Mesendoderm (in vitro differentiated cells): ENCODE data around the gene DIPK1A.
"Not testable (repeated sequence)": the region's sequence is repeated elsewhere in the genome, so short reads cannot be mapped to it uniquely, and the experiment has no call there.

Experiments used
- DNase-seq: peaks from one replicate; pipeline ENCODE4 v3.0.0; 2013
- H2AK5ac ChIP-seq: 2 replicates; pipeline ENCODE4 v1.6.1; 2013; ENCODE audit warnings: low read length, inconsistent platforms
- H2BK120ac ChIP-seq: 2 replicates; pipeline ENCODE4 v1.6.1; 2013; ENCODE audit warnings: low read depth, mild to moderate bottlenecking, low read length, moderate library complexity, mixed read lengths
- H2BK15ac ChIP-seq: replicated peaks from 2 replicates; pipeline ENCODE4 v1.6.1; 2013; ENCODE audit warnings: low read depth, mild to moderate bottlenecking, moderate library complexity
- H2BK5ac ChIP-seq: 2 replicates; pipeline ENCODE4 v1.6.1; 2013; ENCODE audit warnings: low read length, inconsistent platforms
- H3K18ac ChIP-seq: 2 replicates; pipeline ENCODE4 v1.6.1; 2013; ENCODE audit warnings: mild to moderate bottlenecking, low read length, mixed read lengths
- H3K23ac ChIP-seq: one replicate; pipeline ENCODE4 v1.6.1; 2013; ENCODE audit warnings: low read length
- H3K27ac ChIP-seq: 2 replicates; pipeline ENCODE4 v1.5.1; 2013; ENCODE audit warnings: low read depth, mild to moderate bottlenecking, inconsistent platforms, low read length, moderate library complexity
- H3K27me3 ChIP-seq: 2 replicates; pipeline ENCODE4 v1.6.1; 2013; ENCODE audit warnings: low read length, control low read depth, mild to moderate bottlenecking, inconsistent platforms; ENCODE audit not compliant: insufficient read depth, poor library complexity
- H3K36me3 ChIP-seq: 2 replicates; pipeline ENCODE4 v1.6.1; 2013; ENCODE audit warnings: low read length, inconsistent platforms; ENCODE audit not compliant: control insufficient read depth, insufficient read depth
- H3K4ac ChIP-seq: one replicate; pipeline ENCODE4 v1.6.1; 2013; ENCODE audit warnings: low read depth, mild to moderate bottlenecking, low read length, moderate library complexity
- H3K4me1 ChIP-seq: 2 replicates; pipeline ENCODE4 v1.6.1; 2013; ENCODE audit warnings: low read depth, low read length, inconsistent platforms; ENCODE audit not compliant: control insufficient read depth
- H3K4me2 ChIP-seq: 2 replicates; pipeline ENCODE4 v1.6.1; 2013; ENCODE audit warnings: low read length
- H3K4me3 ChIP-seq: 2 replicates; pipeline ENCODE4 v1.5.1; 2013; ENCODE audit warnings: mild to moderate bottlenecking, low read length
- H3K56ac ChIP-seq: one replicate; pipeline ENCODE4 v1.6.1; 2013; ENCODE audit warnings: low read length
- H3K79me1 ChIP-seq: 2 replicates; pipeline ENCODE4 v1.6.1; 2013; ENCODE audit warnings: low read length, inconsistent platforms
- H3K79me2 ChIP-seq: 2 replicates; pipeline ENCODE4 v1.6.1; 2013; ENCODE audit warnings: mild to moderate bottlenecking, low read length; ENCODE audit not compliant: control insufficient read depth, insufficient read depth
- H3K9ac ChIP-seq: 2 replicates; pipeline ENCODE4 v1.6.1; 2013; ENCODE audit warnings: low read length, inconsistent platforms
- H4K5ac ChIP-seq: one replicate; pipeline ENCODE4 v1.6.1; 2013; ENCODE audit warnings: low read length
- H4K8ac ChIP-seq: one replicate; pipeline ENCODE4 v1.6.1; 2013; ENCODE audit warnings: low read depth, mild to moderate bottlenecking, control low read depth, low read length, moderate library complexity
- WGBS: extraction: QIAGEN DNeasy Blood & Tissue Kit; methylation state at CpG from one replicate; pipeline ENCODE4 v1.1.7; 2013; ENCODE audit warnings: low lambda C conversion rate, missing lambda C conversion rate; ENCODE audit not compliant: insufficient coverage; ENCODE audit errors: extremely low coverage; 5-methylcytosine and 5-hydroxymethylcytosine counted together

The DIPK1A gene

DNA sequence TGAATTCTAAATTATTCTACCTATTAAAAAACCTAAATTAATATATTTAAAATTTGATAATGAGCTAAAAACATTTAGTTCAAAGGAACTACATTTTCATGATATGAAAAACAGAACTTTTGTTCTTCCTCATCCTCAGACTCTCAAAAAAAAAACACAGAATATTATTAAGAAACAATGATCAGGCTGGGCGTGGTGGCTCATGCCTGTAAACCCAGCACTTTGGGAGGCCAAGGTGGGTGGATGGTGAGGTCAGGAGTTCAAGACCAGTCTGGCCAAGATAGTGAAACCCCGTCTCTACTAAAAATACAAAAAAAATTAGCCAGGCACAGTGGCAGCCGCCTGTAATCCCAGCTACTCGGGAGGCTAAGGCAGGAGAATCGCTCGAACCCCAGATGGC is 10.7 kb upstream of the DIPK1A start:
- H3K36me3 ChIP-seq, H3K79me2 ChIP-seq, H3K18ac ChIP-seq, DNase-seq, H4K8ac ChIP-seq, H3K79me1 ChIP-seq, H4K5ac ChIP-seq, H3K56ac ChIP-seq, H2BK5ac ChIP-seq, H3K4me1 ChIP-seq, H2AK5ac ChIP-seq, H3K4me2 ChIP-seq, H3K23ac ChIP-seq, H3K27me3 ChIP-seq, H3K9ac ChIP-seq, H3K4me3 ChIP-seq, H2BK15ac ChIP-seq, H2BK120ac ChIP-seq, H3K27ac ChIP-seq: not testable (repeated sequence)
- no CpG with 5 or more reads among the region's 6 CpGs for WGBS
- peak overlapping the region; percentile 86 for H3K4ac ChIP-seq

- Histone ChIP-seq H3K4me1 (peaks cover 8% of the 10 kb centered on the region), H3K27ac (no peak overlapping the region), H2BK15ac (no peak overlapping the region), H3K79me2 (no peaks in the 10 kb centered on the region), H3K56ac (no peak overlapping the region), H4K5ac (no peak overlapping the region), H4K8ac (no peak overlapping the region), H2AK5ac (no peak overlapping the region), H2BK120ac (no peak overlapping the region), H3K9ac (no peak overlapping the region), H3K36me3 (no peaks in the 10 kb centered on the region), H3K23ac (no peak overlapping the region), H3K4ac (no peak overlapping the region), H2BK5ac (no peak overlapping the region), H3K4me2 (no peak overlapping the region), H3K79me1 (no peaks in the 10 kb centered on the region), H3K18ac (no peak overlapping the region), H3K27me3 (no peaks in the 10 kb centered on the region), H3K4me3 (no peak overlapping the region)
- no CpG with 5 or more reads among the region's 7 CpGs for WGBS
- DNase-seq: no peak
Measured at GRCh38 chr1:92970990-92971689, 9.9 kb upstream of the DIPK1A start.

GRCh38 chr1:92969517-92969916 is 8.3 kb upstream of the DIPK1A start:
- H4K8ac ChIP-seq: no peak overlapping the region
- H3K18ac ChIP-seq: no peak overlapping the region
- H3K4me1 ChIP-seq: peaks cover 8% of the 10 kb centered on the region
- DNase-seq: no peak
- no peak overlapping the region for H3K9ac ChIP-seq
- no peak overlapping the region for H3K4ac ChIP-seq
- no peak overlapping the region for H4K5ac ChIP-seq
- H3K4me2 ChIP-seq: no peak overlapping the region
- H2AK5ac ChIP-seq: no peak overlapping the region
- H3K23ac ChIP-seq: no peak overlapping the region
- no peaks in the 10 kb centered on the region for H3K79me1 ChIP-seq
- no peaks in the 10 kb centered on the region for H3K79me2 ChIP-seq
- H3K27ac ChIP-seq: no peak overlapping the region
- H3K56ac ChIP-seq: no peak overlapping the region
- no peak overlapping the region for H3K4me3 ChIP-seq
- no peak overlapping the region for H2BK5ac ChIP-seq
- H2BK15ac ChIP-seq: no peak overlapping the region
- H2BK120ac ChIP-seq: no peak overlapping the region
- no CpG with 5 or more reads among the region's 3 CpGs for WGBS
- H3K36me3 ChIP-seq: no peaks in the 10 kb centered on the region
- H3K27me3 ChIP-seq: no peaks in the 10 kb centered on the region

DNA sequence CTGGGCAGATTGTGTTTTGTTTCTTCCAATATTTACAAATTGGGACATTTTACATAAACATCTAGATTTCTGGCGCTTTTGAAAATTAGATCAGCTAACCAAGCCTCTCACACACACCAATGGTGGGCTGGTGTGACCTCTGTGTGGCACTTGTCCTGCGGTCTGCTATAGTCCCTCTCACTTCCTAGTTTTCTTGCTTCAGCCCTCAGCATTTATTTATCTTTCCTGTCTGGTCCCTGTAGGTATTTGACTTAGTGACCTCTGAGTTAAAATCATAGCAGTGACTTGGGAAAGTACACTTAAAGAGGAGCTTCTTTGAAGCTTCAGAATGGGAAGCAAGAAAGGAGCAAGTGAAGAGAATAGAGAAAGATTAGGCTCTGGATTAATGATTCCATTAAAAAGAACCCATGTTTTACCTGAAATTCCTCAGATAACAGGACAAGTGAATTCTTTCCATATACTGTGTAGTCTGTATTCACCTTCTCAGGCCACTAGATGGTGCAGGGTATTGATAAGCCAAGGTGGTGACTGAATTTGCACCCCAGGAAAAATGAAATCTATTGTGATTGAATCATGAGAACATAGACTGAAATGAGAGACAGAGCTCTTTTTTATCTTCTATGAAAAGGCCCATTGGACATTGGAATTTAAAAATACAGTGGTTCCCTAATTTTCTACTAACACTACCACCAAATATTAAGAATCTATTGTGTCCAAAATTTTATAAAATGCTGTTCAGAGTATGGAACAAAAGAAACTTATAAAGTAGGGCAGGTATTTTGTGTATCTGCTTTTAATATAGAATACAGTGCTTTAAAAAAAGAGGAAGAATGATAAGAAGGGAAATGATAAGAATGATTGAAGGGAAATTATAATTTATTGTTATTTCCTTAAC is 7.1 kb upstream of the DIPK1A start:
- H3K4me2 ChIP-seq: no peak overlapping the region
- no peak overlapping the region for H4K5ac ChIP-seq
- no peak overlapping the region for H3K23ac ChIP-seq
- H3K18ac ChIP-seq: no peak overlapping the region
- H3K4ac ChIP-seq: no peak overlapping the region
- no CpG with 5 or more reads among the region's 2 CpGs for WGBS
- no peak overlapping the region for H3K27ac ChIP-seq
- no peak overlapping the region for H3K56ac ChIP-seq
- H2BK120ac ChIP-seq: no peak overlapping the region
- DNase-seq: peak; percentile 55
- H3K79me1 ChIP-seq: no peaks in the 10 kb centered on the region
- no peaks in the 10 kb centered on the region for H3K36me3 ChIP-seq
- peaks cover 8% of the 10 kb centered on the region for H3K4me1 ChIP-seq
- H4K8ac ChIP-seq: no peak overlapping the region
- H3K79me2 ChIP-seq: no peaks in the 10 kb centered on the region
- no peaks in the 10 kb centered on the region for H3K27me3 ChIP-seq
- no peak overlapping the region for H2BK15ac ChIP-seq
- H2AK5ac ChIP-seq: no peak overlapping the region
- no peak overlapping the region for H3K4me3 ChIP-seq
- H3K9ac ChIP-seq: no peak overlapping the region
- H2BK5ac ChIP-seq: no peak overlapping the region

GRCh38 chr1:92964998-92965397 is 3.7 kb upstream of the DIPK1A start:
- no peak overlapping the region for H3K9ac ChIP-seq
- H3K4me3 ChIP-seq: no peak overlapping the region
- H4K8ac ChIP-seq: no peak overlapping the region
- no peak overlapping the region for H2AK5ac ChIP-seq
- H3K79me1 ChIP-seq: no peaks in the 10 kb centered on the region
- no peak overlapping the region for H3K27ac ChIP-seq
- H3K56ac ChIP-seq: no peak overlapping the region
- H3K79me2 ChIP-seq: no peaks in the 10 kb centered on the region
- no peak overlapping the region for H3K18ac ChIP-seq
- no peak overlapping the region for H2BK5ac ChIP-seq
- H3K4me1 ChIP-seq: no peaks in the 10 kb centered on the region
- H3K23ac ChIP-seq: no peak overlapping the region
- no peak overlapping the region for H3K4ac ChIP-seq
- no peaks in the 10 kb centered on the region for H3K27me3 ChIP-seq
- no peak overlapping the region for H3K4me2 ChIP-seq
- no CpG with 5 or more reads among the region's 3 CpGs for WGBS
- no peaks in the 10 kb centered on the region for H3K36me3 ChIP-seq
- no peak overlapping the region for H2BK15ac ChIP-seq
- DNase-seq: no peak
- no peak overlapping the region for H4K5ac ChIP-seq
- no peak overlapping the region for H2BK120ac ChIP-seq
